GM12872 (cell line): ENCODE measurements around the gene E2F1.

ENCODE experiments used
- CTCF ChIP-seq: IDR thresholded peaks from 3 replicates; pipeline ENCODE4 v1.5.1; 2011; ENCODE audit warnings: low read depth, mild to moderate bottlenecking, low read length, moderate library complexity; ENCODE audit not compliant: insufficient read depth

Gene E2F1

DNA sequence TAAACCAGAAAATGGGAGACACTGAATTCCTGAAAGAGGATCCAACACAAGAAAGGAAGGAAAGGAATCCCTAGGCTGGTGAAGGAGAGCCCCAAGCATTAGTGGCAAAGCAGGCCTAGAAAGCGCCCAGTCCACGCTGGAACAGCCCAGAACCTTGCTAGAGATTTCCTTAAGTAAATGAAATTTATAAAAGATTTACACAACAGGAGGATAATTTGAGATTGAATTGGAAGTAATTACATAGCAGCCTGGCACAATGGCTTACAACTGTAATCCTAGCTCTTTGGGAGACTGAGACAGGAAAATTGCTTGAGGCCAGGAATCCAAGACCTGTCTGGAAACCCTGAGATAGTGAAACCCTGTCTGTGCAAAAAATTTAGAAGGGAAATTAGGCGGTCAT, 50.8 kb downstream of the E2F1 start:
- TF ChIP-seq CTCF = no peak

DNA sequence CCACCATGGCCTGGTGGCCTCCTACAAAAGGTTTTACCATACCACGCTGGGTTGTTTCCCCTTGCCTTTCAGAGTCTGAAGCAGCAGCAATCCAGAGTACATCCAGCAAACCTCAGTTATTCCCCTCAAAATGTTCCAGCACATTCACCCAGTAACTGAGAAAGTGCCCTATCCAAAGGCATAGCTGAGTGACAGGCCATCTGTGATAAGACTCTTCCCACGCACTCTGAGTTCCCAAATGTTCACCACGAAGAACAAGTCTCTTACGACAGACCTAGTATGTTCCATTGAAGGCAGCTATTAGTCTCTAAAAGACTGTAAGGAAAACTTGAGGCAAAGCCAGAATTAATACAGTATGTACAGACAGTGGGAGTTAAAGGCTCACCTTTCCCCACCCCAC, 55.7 kb downstream of the E2F1 start:
- TF ChIP-seq CTCF = no peak

- TF ChIP-seq CTCF = no peak
Observed at GRCh38 chr20:33629979-33630378, 56.2 kb downstream of the E2F1 start.

- TF ChIP-seq CTCF = no peak
Observed at GRCh38 chr20:33629533-33629932, 56.7 kb downstream of the E2F1 start.

GRCh38 chr20:33627577-33628216, 58.5 kb downstream of the E2F1 start:
- no peak for TF ChIP-seq CTCF

DNA sequence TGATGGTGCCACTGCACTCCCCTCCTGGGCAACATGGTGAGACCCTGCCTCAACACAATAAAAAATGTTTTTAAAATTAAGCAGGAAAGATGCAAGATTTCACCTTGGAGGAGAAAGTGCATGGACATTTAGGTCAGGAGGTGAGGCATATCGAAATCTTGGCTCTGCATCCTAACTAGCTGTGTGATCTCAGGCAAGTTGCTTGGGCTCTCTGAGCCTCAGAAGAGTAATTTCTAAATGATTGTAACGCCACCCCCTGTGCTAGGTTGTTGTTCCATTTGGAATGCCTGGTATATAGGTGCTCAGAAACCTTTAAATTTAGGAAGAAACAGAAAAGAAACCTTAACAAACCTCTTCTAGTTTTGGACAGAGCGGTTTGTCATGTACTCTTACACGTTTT, 60.0 kb downstream of the E2F1 start:
- TF ChIP-seq CTCF = no peak
